ACC112 (cell line): ENCODE data around the gene KRT79.

Source experiments
- H2AFZ ChIP-seq: fragments of 200-600 bp; sonication (generic); one replicate; pipeline ENCODE4 v1.6.0; 2017; ENCODE audit warnings: antibody characterized with exemption, low read length; ENCODE audit not compliant: unreplicated experiment
- H3K27ac ChIP-seq: fragments of 200-600 bp; sonication (generic); 2 replicates; pipeline ENCODE4 v1.5.1; 2014; ENCODE audit warnings: low read depth, mild to moderate bottlenecking, antibody characterized with exemption, low read length, moderate library complexity
- H3K27me3 ChIP-seq: fragments of 200-600 bp; sonication (generic); 2 replicates; pipeline ENCODE4 v1.6.1; 2014; ENCODE audit warnings: mild to moderate bottlenecking, antibody characterized with exemption, low read length, moderate library complexity, mixed read lengths; ENCODE audit not compliant: insufficient read depth
- H3K36me3 ChIP-seq: fragments of 200-600 bp; sonication (generic); 2 replicates; pipeline ENCODE4 v1.6.1; 2016; ENCODE audit warnings: mild to moderate bottlenecking, antibody characterized with exemption, low read length, moderate library complexity, mixed read lengths; ENCODE audit not compliant: insufficient read depth
- H3K4me1 ChIP-seq: fragments of 200-600 bp; sonication (generic); one replicate; pipeline ENCODE4 v1.6.1; 2016; ENCODE audit warnings: low read length, mixed read lengths; ENCODE audit not compliant: insufficient read depth, unreplicated experiment, control insufficient read depth
- H3K4me3 ChIP-seq: fragments of 200-600 bp; sonication (generic); 2 replicates; pipeline ENCODE4 v1.5.1; 2014; ENCODE audit warnings: mild to moderate bottlenecking, low read depth, low read length
- H3K79me2 ChIP-seq: fragments of 200-600 bp; sonication (generic); one replicate; pipeline ENCODE4 v1.6.0; 2016; ENCODE audit warnings: low read length; ENCODE audit not compliant: control insufficient read depth, unreplicated experiment, insufficient read depth

KRT79 gene

GRCh38 chr12:52817699-52818238, 16.3 kb downstream of the KRT79 start:
- Histone ChIP-seq H3K4me1 (peaks cover 7% of the 10 kb centered on the region), H3K4me3 (no peak overlapping the region), H3K79me2 (no peaks in the 10 kb centered on the region), H2AFZ (no peak overlapping the region), H3K36me3 (no peaks in the 10 kb centered on the region), H3K27me3 (peaks cover 54% of the 10 kb centered on the region), H3K27ac (no peak overlapping the region)

- no peaks in the 10 kb centered on the region for H3K79me2 ChIP-seq
- H3K4me1 ChIP-seq: peaks cover 3% of the 10 kb centered on the region
- peaks cover 60% of the 10 kb centered on the region for H3K27me3 ChIP-seq
These were observed 17.0 kb downstream of the KRT79 start for GRCh38 chr12:52817003-52817698.

GRCh38 chr12:52815676-52816588, 18.2 kb downstream of the KRT79 start:
- no peaks in the 10 kb centered on the region for H3K36me3 ChIP-seq
- no peaks in the 10 kb centered on the region for H3K4me1 ChIP-seq
- H3K79me2 ChIP-seq: no peaks in the 10 kb centered on the region
- H2AFZ ChIP-seq: no peak overlapping the region
- no peak overlapping the region for H3K27ac ChIP-seq
- peaks cover 72% of the 10 kb centered on the region for H3K27me3 ChIP-seq
- H3K4me3 ChIP-seq: no peak overlapping the region

More at GRCh38 chr12:52817003-52817698, 17.0 kb downstream of the KRT79 start:
- no peak overlapping the region for H3K4me3 ChIP-seq
- H3K36me3 ChIP-seq: no peaks in the 10 kb centered on the region
- no peak overlapping the region for H3K27ac ChIP-seq
- H2AFZ ChIP-seq: no peak overlapping the region

DNA sequence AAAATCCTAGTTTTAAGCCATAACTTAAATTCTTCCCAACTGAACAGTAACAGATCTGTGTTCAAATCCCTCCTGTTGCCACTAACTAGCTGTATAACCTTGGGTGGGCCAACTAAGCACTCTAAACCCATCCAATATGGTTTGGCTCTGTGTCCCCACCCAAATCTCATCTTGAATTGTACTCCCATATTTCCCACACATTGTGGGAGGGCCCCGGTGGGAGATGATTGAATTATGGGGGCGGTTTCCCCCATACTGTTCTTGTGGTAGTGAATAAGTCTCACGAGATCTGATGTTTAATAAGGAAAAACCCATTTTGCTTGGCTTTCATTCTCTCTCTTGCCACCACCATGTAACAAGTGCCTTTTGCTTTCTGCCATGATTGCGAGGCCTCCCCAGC, 18.9 kb downstream of the KRT79 start:
- H3K4me1 ChIP-seq: no peaks in the 10 kb centered on the region
- no peaks in the 10 kb centered on the region for H3K36me3 ChIP-seq
- no peak overlapping the region for H3K4me3 ChIP-seq
- H3K79me2 ChIP-seq: no peaks in the 10 kb centered on the region
- peaks cover 75% of the 10 kb centered on the region for H3K27me3 ChIP-seq
- no peak overlapping the region for H2AFZ ChIP-seq
- H3K27ac ChIP-seq: no peak overlapping the region

DNA sequence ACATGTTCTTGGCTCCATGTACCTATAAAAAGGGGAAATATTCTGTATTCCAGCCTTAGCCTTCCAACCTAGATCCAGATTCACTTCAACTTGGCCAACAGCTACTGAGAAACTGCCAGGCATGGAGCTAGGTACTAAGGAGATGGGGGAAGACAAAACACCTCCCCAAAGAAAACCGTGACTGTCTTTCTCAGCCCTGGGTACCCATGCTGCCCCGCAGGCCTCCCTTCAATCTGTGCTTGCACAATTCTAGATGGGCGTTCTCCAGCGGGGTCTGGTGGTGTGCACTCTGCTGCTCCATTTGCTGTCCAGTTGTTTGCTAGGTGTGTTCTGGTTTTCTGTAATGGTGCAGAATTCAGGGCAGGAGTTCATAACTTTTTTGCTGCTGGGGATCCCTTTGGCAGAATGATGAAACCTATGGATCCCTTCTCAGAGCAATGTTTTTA, 19.4 kb downstream of the KRT79 start:
- H2AFZ ChIP-seq: no peak overlapping the region
- H3K4me1 ChIP-seq: no peaks in the 10 kb centered on the region
- H3K27ac ChIP-seq: no peak overlapping the region
- H3K27me3 ChIP-seq: peaks cover 76% of the 10 kb centered on the region
- no peaks in the 10 kb centered on the region for H3K79me2 ChIP-seq
- no peak overlapping the region for H3K4me3 ChIP-seq
- H3K36me3 ChIP-seq: no peaks in the 10 kb centered on the region

GRCh38 chr12:52813885-52814709, 20.0 kb downstream of the KRT79 start, which contains the start of gene KRT4:
KRT4 (minus strand) TSS chr12:52814116; CDS start chr12:52814058, 58 bp downstream.
- H3K4me1 ChIP-seq: no peaks in the 10 kb centered on the region
- H3K79me2 ChIP-seq: no peaks in the 10 kb centered on the region
- no peak within 1 kb of the TSS for H2AFZ ChIP-seq
- H3K27ac ChIP-seq: no peak within 1 kb of the TSS
- H3K27me3 ChIP-seq: peaks cover 76% of the 10 kb centered on the region
- no peaks in the 10 kb centered on the region for H3K36me3 ChIP-seq
- H3K4me3 ChIP-seq: no peak within 1 kb of the TSS

DNA sequence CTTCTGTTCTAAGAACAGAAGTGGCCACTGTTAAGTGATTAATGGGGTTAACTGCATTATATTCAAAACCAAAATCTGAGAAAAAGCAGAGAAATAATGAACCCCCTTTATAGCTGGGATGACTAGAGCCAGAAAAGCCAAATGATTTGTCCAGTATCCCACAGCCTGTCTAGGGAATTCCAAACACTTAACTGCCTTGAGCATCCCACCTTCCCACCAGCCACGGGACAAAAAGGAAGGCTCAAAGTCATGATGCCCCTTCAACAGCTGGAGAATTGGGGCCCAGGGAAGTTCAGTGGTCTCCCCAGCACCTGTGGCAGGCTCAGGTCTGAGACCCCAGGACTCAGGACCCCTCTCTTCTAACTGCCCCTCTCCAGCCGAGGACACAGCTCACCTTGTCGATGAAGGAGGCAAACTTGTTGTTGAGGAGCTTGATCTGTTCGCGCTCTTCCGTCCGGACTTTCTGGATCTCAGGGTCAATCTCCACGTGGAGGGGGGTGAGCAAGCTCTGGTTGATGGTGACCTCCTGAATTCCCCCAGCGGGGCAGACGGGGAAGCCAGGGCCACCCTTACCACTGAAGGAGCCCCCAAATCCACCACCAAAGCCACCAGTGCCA, 20.8 kb downstream of the KRT79 start:
- H3K27ac ChIP-seq: no peak overlapping the region
- H3K36me3 ChIP-seq: no peaks in the 10 kb centered on the region
- peaks cover 76% of the 10 kb centered on the region for H3K27me3 ChIP-seq
- no peak overlapping the region for H2AFZ ChIP-seq
- no peaks in the 10 kb centered on the region for H3K79me2 ChIP-seq
- H3K4me3 ChIP-seq: no peak overlapping the region
- H3K4me1 ChIP-seq: no peaks in the 10 kb centered on the region

DNA sequence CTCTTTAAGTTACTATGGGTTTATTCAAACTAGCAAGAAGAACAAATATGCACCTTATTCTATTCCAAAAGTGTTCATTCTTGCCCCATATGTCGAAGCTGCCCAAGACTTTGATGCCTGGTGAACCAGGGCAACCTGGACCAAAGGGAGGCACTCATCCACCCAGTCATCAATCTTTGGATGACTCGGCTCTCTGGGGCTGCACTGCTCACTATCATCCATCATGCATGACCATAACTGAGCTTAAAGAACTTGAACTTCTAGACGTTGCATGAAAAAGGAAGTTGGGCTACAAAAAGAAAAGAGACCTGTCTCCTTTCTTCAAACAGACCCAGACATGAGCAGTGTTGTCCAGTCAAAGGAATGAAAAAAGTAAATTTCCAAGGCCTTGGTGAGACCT, 21.4 kb downstream of the KRT79 start:
- H3K79me2 ChIP-seq: no peaks in the 10 kb centered on the region
- H3K4me1 ChIP-seq: no peaks in the 10 kb centered on the region
- no peak overlapping the region for H2AFZ ChIP-seq
- no peak overlapping the region for H3K4me3 ChIP-seq
- no peak overlapping the region for H3K27ac ChIP-seq
- H3K36me3 ChIP-seq: no peaks in the 10 kb centered on the region
- H3K27me3 ChIP-seq: peaks cover 76% of the 10 kb centered on the region

- Histone ChIP-seq H3K27me3 (peaks cover 76% of the 10 kb centered on the region), H2AFZ (no peak overlapping the region), H3K79me2 (no peaks in the 10 kb centered on the region)
These were observed 22.1 kb downstream of the KRT79 start for GRCh38 chr12:52812073-52812400.

More at GRCh38 chr12:52812073-52812400, 22.1 kb downstream of the KRT79 start:
- H3K4me3 ChIP-seq: no peak overlapping the region
- H3K4me1 ChIP-seq: no peaks in the 10 kb centered on the region
- no peak overlapping the region for H3K27ac ChIP-seq
- H3K36me3 ChIP-seq: no peaks in the 10 kb centered on the region
